CD4-positive, alpha-beta T cell treated with Interleukin-17A for 4 hours (primary cell): ENCODE data around the gene PLEKHA5.
"Not testable (repeated sequence)": the region's sequence is repeated elsewhere in the genome, so short reads cannot be mapped to it uniquely, and the experiment has no call there.

Experiments
- DNase-seq: peaks from one replicate; pipeline ENCODE4 v3.0.0-alpha.2; 2020; ENCODE audit warnings: mixed read lengths

Gene PLEKHA5

GRCh38 chr12:19285793-19286448 is 156.4 kb downstream of the PLEKHA5 start:
- DNase-seq, result no peak

DNA sequence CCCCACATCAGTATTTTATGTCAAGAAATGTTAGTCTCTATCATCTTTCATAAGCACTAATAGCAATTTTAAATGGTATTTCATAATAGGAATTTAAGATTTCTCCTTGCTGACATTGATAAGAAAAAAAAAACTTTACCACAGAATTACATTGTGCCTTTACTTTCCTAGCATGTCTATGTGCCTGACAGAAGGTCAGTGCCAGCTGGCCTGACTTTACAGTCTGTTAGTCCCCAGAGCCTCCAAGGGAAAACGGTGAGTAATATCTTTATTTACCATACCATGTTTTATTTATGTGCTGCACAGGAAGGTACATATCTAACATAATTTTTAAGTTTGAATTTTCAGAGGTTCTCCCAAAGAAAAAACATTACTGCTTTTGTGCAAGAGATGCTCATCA is 157.8 kb downstream of the PLEKHA5 start:
- no peak for DNase-seq

DNA sequence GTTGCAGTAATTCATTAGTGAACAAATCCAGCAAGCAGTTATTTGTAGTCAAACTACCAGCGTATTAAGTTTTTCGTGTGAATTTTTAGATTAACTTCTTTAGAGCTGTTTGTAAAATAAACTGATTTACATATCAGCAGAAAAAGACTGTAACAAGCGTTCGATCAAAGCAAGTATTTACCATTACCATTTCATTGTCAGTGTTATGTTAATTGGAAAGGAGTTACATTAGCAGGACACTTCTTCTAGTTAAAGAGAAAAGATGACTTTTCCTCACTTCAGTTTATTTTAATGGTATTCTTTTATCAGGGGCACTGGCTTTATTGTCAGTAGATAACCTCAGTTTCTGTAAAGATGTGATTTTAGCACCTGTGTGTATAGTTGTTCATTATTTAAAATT is 158.6 kb downstream of the PLEKHA5 start:
- DNase-seq, result no peak

GRCh38 chr12:19288603-19289244 is 159.2 kb downstream of the PLEKHA5 start:
- DNase-seq, result no peak

DNA sequence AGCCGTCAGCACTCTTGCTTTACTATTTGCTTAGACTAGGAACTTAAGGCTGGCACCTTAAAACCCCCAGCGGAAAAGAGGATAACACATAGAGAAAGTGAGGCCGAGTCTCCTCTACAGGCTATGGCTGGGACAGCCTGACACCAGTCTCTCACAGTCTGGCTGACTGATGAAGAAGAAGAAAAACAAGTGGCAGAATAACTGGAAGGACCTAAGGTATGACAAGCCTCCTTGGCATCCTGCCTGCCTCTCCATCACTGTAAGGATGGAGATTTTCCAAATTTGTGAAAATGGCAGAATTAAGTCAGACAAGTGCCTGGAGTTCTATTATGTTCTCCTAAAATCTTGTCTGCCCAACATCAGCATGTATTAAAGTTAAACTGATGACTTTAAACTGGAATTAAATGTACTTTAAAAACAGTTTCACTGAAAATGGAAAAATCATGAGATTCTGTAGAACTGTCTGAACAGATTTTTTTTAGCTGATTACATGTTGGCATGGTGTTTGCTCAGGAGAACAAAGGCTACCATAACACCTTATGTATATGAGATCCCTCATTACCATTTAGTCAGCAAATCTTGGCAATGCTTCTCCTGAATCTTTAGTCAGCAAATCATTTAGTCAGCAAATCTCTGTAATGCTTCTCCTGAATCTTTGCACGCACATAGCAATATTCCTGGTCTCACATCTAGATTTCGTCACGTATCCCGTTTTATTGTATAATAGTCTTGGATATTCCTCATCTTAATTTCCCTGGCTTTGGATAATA is 169.5 kb downstream of the PLEKHA5 start:
- DNase-seq, result no peak

- no peak for DNase-seq
Measured at GRCh38 chr12:19299765-19300164, 170.2 kb downstream of the PLEKHA5 start.

DNA sequence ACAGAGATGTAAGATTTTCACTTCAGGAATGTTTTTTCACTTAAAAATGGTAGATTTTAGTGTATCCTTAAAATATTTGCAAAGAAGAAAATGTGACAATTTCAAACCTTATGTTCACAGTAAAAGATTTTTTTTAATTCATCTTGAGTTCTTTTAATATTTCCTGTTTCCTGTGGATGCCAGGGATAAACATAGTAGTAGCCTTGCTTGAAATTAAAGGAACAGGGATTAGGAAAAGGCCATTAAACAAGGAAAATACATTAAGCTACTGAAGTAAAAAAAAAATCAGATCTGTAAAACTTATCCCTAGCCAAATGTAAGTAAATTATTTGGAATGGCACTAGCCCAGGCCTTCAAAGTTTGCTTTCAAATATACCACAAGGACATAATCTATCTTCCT is 171.7 kb downstream of the PLEKHA5 start:
- DNase-seq, result no peak

DNA sequence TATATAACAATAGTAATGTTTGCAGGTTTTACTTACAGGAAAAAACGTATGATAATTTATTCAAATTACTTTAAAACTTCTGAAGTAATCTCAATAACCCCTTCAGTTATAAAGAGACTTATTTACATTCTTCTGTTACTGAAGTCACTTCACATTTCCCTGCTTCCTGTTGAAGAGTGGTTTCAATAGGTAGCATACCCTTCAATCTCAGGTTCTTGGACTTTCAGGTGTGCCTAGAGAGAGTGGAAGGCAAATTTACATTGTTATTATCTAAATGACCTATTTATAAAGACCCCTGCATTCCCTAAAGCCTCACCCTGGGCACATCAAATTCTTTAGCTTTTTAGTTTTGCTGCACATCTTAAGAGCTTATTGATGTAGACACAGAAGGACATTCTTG is 172.2 kb downstream of the PLEKHA5 start:
- no peak for DNase-seq

- no peak for DNase-seq
Measured at GRCh38 chr12:19302100-19302640, 172.6 kb downstream of the PLEKHA5 start.

- DNase-seq, result no peak
Measured at GRCh38 chr12:19303496-19303895, 174.0 kb downstream of the PLEKHA5 start.

DNA sequence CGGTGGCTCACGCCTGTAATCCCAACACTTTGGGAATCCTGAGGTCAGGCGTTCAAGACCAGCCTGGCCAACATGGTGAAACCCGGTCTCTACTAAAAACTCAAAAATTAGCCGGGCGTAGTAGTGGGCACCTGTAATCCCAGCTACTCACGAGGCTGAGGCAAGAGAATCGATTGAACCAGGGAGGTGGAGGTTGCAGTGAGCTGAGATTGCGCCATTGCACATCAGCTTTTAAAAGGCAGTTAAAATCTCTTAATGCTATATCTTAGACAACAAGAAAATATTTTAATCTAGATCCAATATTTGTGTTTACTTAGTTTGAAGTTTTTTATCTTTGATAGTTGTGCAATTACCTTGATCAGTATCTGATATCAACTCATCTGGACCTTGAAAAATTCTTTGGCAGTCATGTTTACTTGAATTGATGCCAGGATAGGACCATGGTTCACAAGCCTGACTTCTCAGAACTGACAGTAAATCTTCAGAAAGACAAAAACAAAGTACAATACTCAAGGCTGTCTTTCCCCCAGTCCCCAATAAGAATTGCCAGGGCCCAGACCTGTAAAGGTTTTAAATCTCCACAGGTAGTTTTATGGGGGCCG is 174.7 kb downstream of the PLEKHA5 start:
- no peak for DNase-seq

- not testable (repeated sequence) for DNase-seq
Measured at GRCh38 chr12:19305621-19306020, 176.1 kb downstream of the PLEKHA5 start.

DNA sequence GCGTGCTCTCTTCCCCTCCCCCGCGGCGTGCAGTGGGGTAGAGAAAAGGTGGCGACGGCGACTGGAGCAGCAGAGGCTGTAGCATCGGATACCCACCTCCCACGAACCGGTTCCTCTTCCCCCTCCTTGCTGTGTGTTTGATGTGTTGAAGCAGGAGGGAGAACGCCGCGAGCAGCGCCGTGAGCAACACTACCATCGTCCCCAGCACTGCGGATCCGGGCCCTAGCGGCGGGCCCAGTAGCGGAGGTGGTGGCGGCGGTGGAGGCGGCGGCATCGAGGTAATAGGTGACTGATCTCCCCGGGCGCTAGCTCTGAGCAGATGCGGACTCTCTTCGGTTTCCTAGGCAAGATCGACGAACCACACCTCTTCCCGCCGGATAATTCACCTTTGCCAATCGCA is 176.8 kb downstream of the PLEKHA5 start:
- no peak for DNase-seq

DNA sequence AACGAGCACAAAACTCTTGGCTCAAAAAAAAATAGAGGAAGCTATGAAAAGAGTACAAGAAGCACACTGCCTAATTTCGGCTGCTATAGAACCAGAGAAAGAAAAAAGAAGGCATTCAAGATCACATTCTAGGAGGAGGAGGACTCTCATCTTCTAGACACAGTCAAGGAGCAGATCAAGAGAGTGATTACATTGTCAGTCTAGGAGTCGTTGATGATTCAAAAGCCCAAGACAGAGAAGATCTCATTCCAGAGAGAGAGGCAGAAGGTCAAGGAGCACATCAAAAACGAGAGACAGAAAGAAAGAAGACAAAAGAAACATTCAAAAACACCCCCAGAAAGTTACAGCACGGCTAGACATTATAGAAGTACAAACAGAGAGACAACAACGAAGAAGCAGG is 177.9 kb downstream of the PLEKHA5 start:
- DNase-seq, result no peak

DNA sequence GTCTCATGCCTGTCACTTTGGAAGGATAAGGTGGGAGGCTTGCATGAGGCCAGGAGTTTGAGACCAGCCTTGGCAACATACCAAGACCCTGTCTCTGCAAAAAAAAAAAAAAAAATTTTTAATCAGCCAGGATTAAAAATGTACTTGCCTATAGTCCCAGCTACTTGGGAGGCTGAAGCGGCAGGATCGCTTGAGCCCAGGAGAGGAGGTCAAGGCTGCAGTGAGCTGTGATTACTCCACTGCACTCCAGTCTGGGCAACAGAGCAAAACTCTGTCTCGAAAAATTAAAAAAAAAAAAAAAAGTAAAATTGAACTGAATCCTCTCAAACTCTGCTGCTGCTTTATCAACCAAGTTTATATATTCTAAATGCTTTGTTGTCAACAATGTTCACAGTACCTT is 181.6 kb downstream of the PLEKHA5 start:
- no peak for DNase-seq

GRCh38 chr12:19312637-19313036 is 183.1 kb downstream of the PLEKHA5 start:
- DNase-seq, result no peak

DNA sequence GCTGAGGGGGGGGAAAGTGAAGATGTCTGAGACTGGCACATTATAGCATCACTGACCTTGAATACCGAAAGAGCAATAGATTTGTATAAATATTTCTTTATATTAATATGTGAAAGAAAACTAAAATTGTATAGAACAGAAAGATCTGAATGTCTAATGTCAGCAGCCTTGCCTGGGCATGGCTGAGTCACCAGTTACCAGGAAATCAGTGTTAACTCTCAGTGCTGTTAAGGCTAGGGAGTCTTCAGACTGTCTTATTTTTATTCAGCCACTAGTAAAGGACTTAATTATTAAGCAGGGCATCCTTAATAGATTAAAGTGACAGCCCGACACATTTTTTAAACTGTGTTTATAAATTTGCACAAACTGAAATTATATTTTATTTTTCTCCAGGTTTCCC is 186.9 kb downstream of the PLEKHA5 start:
- no peak for DNase-seq

- DNase-seq, result no peak
Measured at GRCh38 chr12:19322376-19322775, 192.8 kb downstream of the PLEKHA5 start.

DNA sequence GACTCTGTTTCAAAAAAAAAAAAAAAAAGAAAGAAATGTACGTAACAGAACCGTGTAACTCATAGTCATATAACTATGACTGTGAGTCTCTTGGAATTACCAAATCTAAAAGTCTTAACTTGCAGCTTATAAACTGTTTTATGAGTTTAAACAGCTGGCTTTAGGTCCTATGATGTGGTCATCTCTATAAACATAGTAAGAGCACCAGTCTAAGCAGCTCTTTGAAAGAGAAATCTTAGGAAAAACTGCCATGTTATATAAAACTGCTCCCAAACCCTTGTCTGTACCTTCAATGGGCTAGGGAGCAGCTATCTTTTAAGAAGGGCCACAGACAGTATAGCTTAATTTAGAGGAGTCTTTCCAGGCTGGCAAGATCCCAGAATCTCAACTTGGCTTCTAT is 194.3 kb downstream of the PLEKHA5 start:
- DNase-seq, result no peak

- no peak for DNase-seq
Measured at GRCh38 chr12:19326102-19326501, 196.6 kb downstream of the PLEKHA5 start.

- DNase-seq, result no peak
Measured at GRCh38 chr12:19332196-19332595, 202.7 kb downstream of the PLEKHA5 start.

- DNase-seq, result no peak
Measured at GRCh38 chr12:19338405-19338804, 208.9 kb downstream of the PLEKHA5 start.

DNA sequence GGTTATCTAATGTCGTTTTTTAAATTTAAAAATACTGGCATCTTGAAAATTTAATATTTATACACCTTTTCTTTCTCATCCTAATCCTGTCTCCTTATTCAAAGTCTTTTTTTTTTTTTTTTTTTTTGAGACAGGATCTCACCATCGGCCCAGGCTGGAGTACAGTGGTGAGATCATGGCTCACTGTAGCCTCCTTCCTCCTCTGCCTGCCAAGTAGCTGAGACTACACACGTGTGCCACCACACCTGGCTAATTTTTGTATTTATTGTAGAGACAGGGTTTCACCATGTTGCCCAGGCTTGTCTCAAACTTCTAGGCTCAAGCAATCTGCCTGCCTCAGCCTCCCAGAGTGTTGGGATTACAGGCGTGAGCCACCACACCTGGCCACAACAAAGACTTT is 221.3 kb downstream of the PLEKHA5 start:
- DNase-seq, result not testable (repeated sequence)
